Stromal cell of bone marrow (primary cell): ENCODE measurements around the gene THOC5.

Experiments
- DNase-seq: peaks from one replicate; pipeline ENCODE4 v3.0.0-alpha.2; 2012; ENCODE audit warnings: low read depth

The THOC5 gene

GRCh38 chr22:29473001-29473400 is 80.6 kb downstream of the THOC5 start:
- DNase-seq, result no peak

- DNase-seq, result peak; percentile 13
Measured at GRCh38 chr22:29470159-29470855, 83.2 kb downstream of the THOC5 start.

- no peak for DNase-seq
Measured at GRCh38 chr22:29469755-29470154, 83.8 kb downstream of the THOC5 start.

- DNase-seq, result no peak
Measured at GRCh38 chr22:29464581-29464980, 89.0 kb downstream of the THOC5 start.

GRCh38 chr22:29463629-29464028 is 89.9 kb downstream of the THOC5 start:
- no peak for DNase-seq

- DNase-seq, result no peak
Measured at GRCh38 chr22:29461263-29461662, 92.3 kb downstream of the THOC5 start.

- DNase-seq, result no peak
Measured at GRCh38 chr22:29459773-29460172, 93.8 kb downstream of the THOC5 start.

- DNase-seq, result no peak
Measured at GRCh38 chr22:29458551-29458950, 95.0 kb downstream of the THOC5 start.

GRCh38 chr22:29457730-29458129 is 95.8 kb downstream of the THOC5 start:
- no peak for DNase-seq

- DNase-seq, result no peak
Measured at GRCh38 chr22:29456211-29456671, 97.3 kb downstream of the THOC5 start.
